Measurements from ENCODE around the gene PPM1G.

DNA sequence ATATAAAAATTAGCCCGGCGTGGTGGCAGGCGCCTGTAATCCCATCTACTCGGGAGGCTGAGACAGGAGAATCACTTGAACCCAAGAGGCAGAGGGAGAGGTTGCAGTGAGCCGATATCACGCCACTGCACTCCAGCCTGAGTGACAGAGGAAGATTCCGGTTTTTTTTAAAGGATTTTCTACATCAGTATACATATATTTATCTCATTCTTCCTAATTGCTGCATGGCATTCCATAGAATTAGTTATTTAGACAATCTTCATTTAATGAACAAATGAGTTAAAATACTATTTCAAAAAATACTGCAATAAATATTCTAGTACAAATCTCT is 54.8 kb downstream of the PPM1G start:
- TF ChIP-seq EZH2phosphoT487 (IDR thresholded peaks at IDR 0.05; ENCODE audit: insufficient read depth, low read depth) (no peak), EZH2 (IDR thresholded peaks at IDR 0.05; ENCODE audit: insufficient read depth, poor library complexity, severe bottlenecking) (no peak)
